Thoracic aorta (tissue), 2 donors: Measurements from ENCODE around the gene RTL5. TPM values are rescaled to one million over a fixed set of nuclear protein-coding genes. Genes with fewer than 3 reads are reported as not detected.

ENCODE experiments used
- ATAC-seq: fragments of 150-250 bp; one replicate; pipeline ENCODE4 v1.8.0; 2017; ENCODE audit warnings: low read depth; ENCODE audit not compliant: insufficient number of reproducible peaks, low FRiP score
- DNase-seq: peaks from one replicate; pipeline ENCODE4 v3.0.0-alpha.2; 2020; ENCODE audit warnings: low spot score
- H3K27ac ChIP-seq, 2 donors: fragments of 200-600 bp; sonication (generic); 1 replicate in 1 of 2; 2 replicates in 1 of 2; pipeline ENCODE4 v1.5.1; 2016; ENCODE audit warnings: mild to moderate bottlenecking in 2 of 2, moderate library complexity in 2 of 2
- H3K27me3 ChIP-seq: fragments of 200-600 bp; sonication (generic); replicated peaks from 2 replicates; pipeline ENCODE4 v1.6.0; 2016; ENCODE audit warnings: mild to moderate bottlenecking; ENCODE audit not compliant: insufficient read depth
- H3K36me3 ChIP-seq: fragments of 200-600 bp; sonication (generic); one replicate; pipeline ENCODE4 v1.5.1; 2016
- H3K4me1 ChIP-seq, 2 donors: fragments of 200-600 bp; sonication (generic); 1 replicate in 1 of 2; 2 replicates in 1 of 2; pipeline versions ENCODE4 v1.5.1 to v1.6.0; 2016; ENCODE audit warnings: low read depth in 2 of 2, mild to moderate bottlenecking in 1 of 2; ENCODE audit not compliant: control insufficient read depth in 1 of 2
- H3K4me3 ChIP-seq: fragments of 200-600 bp; sonication (generic); 2 replicates; pipeline ENCODE4 v1.5.1; 2016; ENCODE audit warnings: mild to moderate bottlenecking
- H3K9me3 ChIP-seq: fragments of 200-600 bp; sonication (generic); 2 replicates; pipeline ENCODE4 v1.5.1; 2016
- CTCF ChIP-seq: fragments of 200-600 bp; sonication (generic); IDR thresholded peaks from one replicate; pipeline ENCODE4 v1.5.1; 2019; ENCODE audit warnings: antibody characterized with exemption
- total RNA-seq, 2 donors: library from RNA; depleted of rRNA; stranded (reverse); fragments of >200 nt; gene quantifications; one replicate each; pipeline versions ENCODE4 v1.1.0 to v1.2.3, GENCODE V29; 2016

RTL5 gene
- total RNA-seq, 2 donors from 2014 or later = 7.6 to 11.6 TPM

DNA sequence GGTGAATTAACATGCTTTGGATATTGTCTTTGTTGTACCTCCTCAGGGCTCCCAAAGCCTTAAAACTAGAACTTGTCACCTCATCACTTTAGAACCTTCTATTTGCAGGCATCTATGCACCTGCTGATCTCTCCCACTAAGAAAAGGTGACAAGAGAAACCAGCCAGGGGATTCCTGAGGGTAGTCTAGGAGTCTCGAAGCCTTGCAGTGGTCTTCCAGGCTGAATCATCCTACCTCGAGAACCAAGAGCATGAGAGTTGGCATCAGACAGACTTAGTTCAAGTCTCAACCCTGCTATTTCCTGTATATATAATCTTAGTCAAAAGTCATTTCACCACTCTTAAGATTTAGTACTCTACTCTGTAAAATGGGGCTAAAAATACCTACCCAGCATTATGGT is 29.6 kb downstream of the RTL5 start:
- TF ChIP-seq CTCF = no peak
- no peaks in the 10 kb centered on the region for H3K4me1 ChIP-seq
- H3K36me3 ChIP-seq = no peaks in the 10 kb centered on the region
- H3K27me3 ChIP-seq = no peaks in the 10 kb centered on the region
- H3K9me3 ChIP-seq = no peaks in the 10 kb centered on the region
- ATAC-seq (no peak), DNase-seq (no peak)
- no peak overlapping the region for H3K27ac ChIP-seq
- H3K4me3 ChIP-seq = no peak overlapping the region

GRCh38 chrX:72101597-72102037 is 30.1 kb downstream of the RTL5 start:
- ATAC-seq = no peak
- no peak for DNase-seq
- Histone ChIP-seq H3K27ac (no peak overlapping the region), H3K36me3 (no peaks in the 10 kb centered on the region), H3K9me3 (no peaks in the 10 kb centered on the region), H3K4me1 (no peaks in the 10 kb centered on the region), H3K27me3 (no peaks in the 10 kb centered on the region), H3K4me3 (no peak overlapping the region)
- TF ChIP-seq CTCF = no peak

GRCh38 chrX:72100824-72101351 is 30.8 kb downstream of the RTL5 start:
- H3K27me3 ChIP-seq = no peaks in the 10 kb centered on the region
- H3K27ac ChIP-seq = no peak overlapping the region

DNA sequence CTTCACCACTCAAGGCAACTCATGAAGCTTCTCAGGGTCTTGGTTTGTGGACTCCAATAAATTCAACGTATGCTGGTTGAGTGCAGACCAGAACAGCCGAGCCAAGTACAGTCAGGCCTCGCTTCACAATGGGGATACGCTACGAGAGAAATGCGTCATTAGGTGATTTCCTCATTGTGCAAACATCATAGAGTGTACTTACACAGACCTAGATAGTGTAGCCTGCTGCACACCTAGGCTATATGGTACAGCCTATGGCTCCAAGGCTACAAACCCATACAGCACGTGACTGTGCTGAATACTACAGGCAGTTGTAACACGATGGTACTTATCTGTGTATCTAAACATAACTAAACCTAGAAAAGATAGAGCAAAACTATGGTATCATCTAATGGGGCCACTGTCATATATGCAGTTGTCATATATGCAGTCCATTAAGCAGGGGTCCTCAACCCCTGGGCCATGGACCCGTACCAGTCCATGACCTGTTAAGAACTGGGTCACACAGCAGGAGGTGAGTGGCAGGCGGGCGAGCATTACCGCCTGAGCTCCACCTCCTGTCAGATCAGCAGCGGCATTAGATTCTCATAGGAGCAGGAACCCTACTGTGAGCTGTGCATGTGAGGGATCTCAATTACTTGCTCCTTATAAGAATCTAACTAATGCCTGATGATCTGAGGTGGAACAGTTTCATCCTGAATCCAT is 31.5 kb downstream of the RTL5 start:
- Histone ChIP-seq H3K27me3 (no peaks in the 10 kb centered on the region), H3K9me3 (no peaks in the 10 kb centered on the region), H3K36me3 (no peaks in the 10 kb centered on the region), H3K4me1 (no peaks in the 10 kb centered on the region), H3K4me3 (no peak overlapping the region), H3K27ac (no peak overlapping the region)
- ATAC-seq (no peak), DNase-seq (no peak)
- TF ChIP-seq CTCF = no peak

More at GRCh38 chrX:72100824-72101351, 30.8 kb downstream of the RTL5 start:
- ATAC-seq = no peak
- no peak for DNase-seq
- no peak for TF ChIP-seq CTCF
- Histone ChIP-seq H3K9me3 (no peaks in the 10 kb centered on the region), H3K4me1 (no peaks in the 10 kb centered on the region), H3K36me3 (no peaks in the 10 kb centered on the region), H3K4me3 (no peak overlapping the region)

- Histone ChIP-seq H3K27ac (no peak overlapping the region), H3K27me3 (no peaks in the 10 kb centered on the region), H3K4me1 (no peaks in the 10 kb centered on the region), H3K9me3 (no peaks in the 10 kb centered on the region), H3K36me3 (no peaks in the 10 kb centered on the region), H3K4me3 (no peak overlapping the region)
- ATAC-seq = no peak
- TF ChIP-seq CTCF = no peak
- no peak for DNase-seq
Observed at GRCh38 chrX:72097098-72097497, 34.6 kb downstream of the RTL5 start.
